OCI-LY7 (cell line): Measurements from ENCODE around the gene BEND4.

Experiments used
- CTCF ChIP-seq: fragments of 200-600 bp; sonication (generic); conservative IDR thresholded peaks from 2 replicates; pipeline ENCODE4 v1.5.1; 2014; ENCODE audit warnings: mild to moderate bottlenecking, antibody characterized with exemption, low read length, moderate library complexity, mixed read lengths
- EZH2phosphoT487 ChIP-seq: fragments of 200-600 bp; sonication (generic); IDR thresholded peaks from 2 replicates; pipeline ENCODE4 v1.6.1; 2018; ENCODE audit warnings: low read depth, borderline replicate concordance, mild to moderate bottlenecking, mixed run types, antibody characterized with exemption, low read length, moderate library complexity, mixed read lengths

DNA sequence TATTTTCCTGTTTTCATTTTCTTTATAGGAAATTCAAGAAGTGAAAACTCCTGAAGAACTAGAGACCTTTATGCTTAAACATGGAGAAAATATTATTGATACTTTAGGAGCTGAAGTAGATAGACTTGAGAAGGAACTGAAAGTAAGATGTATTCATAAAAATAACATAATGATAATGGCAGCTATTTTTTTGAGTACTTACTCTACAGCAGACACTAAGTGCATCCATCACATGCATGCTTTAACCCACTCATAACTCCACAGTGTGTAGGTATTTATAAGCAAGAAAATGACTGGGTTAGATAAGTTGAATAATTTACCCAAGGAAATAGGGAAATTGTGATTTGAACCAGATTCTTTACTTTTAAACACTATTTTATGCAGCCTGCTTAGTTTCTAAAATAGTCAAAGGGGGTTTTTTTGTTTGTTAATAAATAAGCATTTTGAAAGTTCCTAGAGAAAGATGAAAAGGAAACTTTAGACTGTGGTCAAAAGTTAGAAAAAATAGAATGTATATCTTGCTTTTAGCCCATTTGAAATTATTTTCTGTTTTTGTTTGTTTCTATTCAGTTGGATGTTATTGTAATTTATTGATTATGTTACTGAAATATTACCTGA lies 74.2 kb downstream of the BEND4 start:
- no peak for TF ChIP-seq CTCF
- TF ChIP-seq EZH2phosphoT487 = no peak
